ENCODE measurements around the gene GOLGA6L2. TPM values are rescaled to one million over a fixed set of nuclear protein-coding genes. Genes with fewer than 3 reads are reported as not detected.
A peak's percentile ranks its signal among the peaks of the same experiment; 100 is the strongest.
"Not testable (repeated sequence)": the region's sequence is repeated elsewhere in the genome, so short reads cannot be mapped to it uniquely, and the experiment has no call there.

Gene GOLGA6L2
- total and polyA plus RNA-seq, 8 donors, result not detected

DNA sequence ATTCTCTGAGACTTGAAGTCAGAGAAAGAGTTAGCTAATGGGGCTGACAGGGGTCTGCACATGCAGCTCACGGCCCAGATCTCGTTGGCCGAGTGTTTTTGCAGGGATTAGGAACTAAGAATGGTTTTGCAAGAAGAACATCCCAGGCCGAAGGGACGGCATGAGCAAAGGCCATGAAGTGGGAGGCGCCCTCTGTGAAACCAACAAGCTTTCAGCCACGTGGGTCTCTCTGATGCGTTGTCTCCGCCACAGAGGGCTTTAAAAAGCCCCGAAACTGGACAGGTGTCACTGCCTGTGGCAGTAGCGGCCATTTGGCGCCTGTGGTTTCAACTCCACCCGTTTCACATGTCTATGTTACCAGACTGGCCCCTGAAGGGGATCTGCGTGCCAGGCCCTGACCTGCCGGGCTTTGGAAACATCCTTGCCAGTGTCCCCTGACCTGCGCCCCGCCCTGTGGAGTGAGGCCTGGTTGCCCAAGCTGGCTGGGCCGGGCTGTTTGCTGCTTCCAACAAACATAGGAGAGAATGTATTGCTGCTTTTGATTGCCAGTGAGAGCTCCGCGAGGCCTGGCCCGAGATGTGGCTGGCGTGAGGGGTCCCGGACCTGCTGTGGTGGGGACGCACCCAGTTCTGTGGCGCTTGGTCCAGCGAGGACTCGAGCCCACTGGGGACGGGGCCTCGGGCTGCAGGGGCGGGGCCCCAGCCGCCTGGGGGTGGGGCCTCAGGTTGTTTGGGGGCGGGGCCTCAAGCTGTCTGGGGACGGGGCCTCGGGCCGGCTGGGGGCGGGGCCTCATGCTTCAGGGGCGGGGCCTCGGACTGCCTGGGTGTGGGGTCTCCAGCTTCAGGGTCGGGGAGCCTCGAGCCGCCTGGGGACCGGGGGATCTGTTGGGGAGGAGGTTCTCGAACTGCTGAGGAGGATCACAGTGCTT is 30.4 kb downstream of the GOLGA6L2 start:
- no peaks in the 10 kb centered on the region for H3K9me3 ChIP-seq
- intact Hi-C loops (cut with DNase I), result no loop called here
- no peak for ATAC-seq

DNA sequence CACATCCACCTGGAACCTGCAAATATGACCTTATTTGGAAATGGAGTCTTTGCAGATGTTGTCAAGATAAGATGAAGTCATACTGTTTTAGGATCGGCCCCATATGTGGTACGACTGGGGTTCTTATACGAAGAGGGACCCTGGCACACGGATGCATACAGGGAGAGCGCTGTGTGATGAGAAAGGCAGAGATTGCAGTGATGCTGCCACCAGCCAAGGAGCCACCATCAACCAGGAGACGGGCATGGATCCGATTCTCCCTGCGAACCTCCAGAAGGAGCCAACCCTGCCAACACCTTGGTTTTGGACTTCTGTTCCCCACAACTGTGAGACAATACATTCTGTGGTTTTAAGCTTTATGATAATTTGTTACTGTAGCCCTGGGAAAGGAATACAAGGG is 31.2 kb downstream of the GOLGA6L2 start:
- H3K4me1 ChIP-seq; intact Hi-C loops (cut with DNase I); DNase-seq; ATAC-seq; H3K36me3 ChIP-seq; H3K27ac ChIP-seq; H3K27me3 ChIP-seq; H3K4me3 ChIP-seq; H3K9me3 ChIP-seq: not testable (repeated sequence)

More for the DNA sequence above, 30.4 kb downstream of the GOLGA6L2 start:
- Histone ChIP-seq H3K36me3 (no peaks in the 10 kb centered on the region), H3K27me3 (no peaks in the 10 kb centered on the region), H3K4me3 (no peak overlapping the region), H3K27ac (no peak overlapping the region), H3K4me1 (no peaks in the 10 kb centered on the region)
- DNase-seq, result no peak
- TF ChIP-seq, protein P1, sequence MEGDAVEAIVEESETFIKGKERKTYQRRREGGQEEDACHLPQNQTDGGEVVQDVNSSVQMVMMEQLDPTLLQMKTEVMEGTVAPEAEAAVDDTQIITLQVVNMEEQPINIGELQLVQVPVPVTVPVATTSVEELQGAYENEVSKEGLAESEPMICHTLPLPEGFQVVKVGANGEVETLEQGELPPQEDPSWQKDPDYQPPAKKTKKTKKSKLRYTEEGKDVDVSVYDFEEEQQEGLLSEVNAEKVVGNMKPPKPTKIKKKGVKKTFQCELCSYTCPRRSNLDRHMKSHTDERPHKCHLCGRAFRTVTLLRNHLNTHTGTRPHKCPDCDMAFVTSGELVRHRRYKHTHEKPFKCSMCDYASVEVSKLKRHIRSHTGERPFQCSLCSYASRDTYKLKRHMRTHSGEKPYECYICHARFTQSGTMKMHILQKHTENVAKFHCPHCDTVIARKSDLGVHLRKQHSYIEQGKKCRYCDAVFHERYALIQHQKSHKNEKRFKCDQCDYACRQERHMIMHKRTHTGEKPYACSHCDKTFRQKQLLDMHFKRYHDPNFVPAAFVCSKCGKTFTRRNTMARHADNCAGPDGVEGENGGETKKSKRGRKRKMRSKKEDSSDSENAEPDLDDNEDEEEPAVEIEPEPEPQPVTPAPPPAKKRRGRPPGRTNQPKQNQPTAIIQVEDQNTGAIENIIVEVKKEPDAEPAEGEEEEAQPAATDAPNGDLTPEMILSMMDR (IDR thresholded peaks at IDR 0.05), result no peak

DNA sequence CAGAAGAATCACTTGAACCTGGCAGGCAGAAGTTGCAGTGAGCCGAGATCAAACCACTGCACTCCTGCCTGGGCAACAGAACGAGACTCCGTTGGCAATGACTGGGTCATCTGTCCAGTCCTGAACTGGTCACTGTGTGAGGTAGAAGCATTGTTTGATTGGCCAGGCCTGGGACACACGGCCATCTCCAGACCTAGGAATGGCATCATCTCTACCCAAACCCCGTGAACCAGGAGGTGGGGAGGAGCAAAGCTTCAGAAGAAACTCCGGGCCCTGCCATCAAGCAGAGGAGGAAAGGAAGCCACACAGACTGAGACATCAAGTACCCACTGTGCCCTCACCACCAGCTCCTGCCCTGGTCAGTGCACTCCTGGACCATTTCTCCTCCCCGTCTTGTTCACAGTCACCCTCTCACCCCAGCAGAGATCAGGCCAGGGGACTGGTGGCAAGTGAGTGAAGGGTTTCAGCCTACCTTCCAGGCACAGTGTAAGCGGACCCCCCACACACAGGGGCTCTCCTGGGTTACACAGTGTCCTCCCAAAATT is 31.6 kb downstream of the GOLGA6L2 start:
- Histone ChIP-seq H3K9me3 (no peaks in the 10 kb centered on the region), H3K4me3 (no peak overlapping the region), H3K4me1 (no peaks in the 10 kb centered on the region), H3K36me3 (no peaks in the 10 kb centered on the region), H3K27me3 (no peaks in the 10 kb centered on the region), H3K27ac (no peak overlapping the region)
- DNase-seq, result no peak
- TF ChIP-seq, protein P1 (IDR thresholded peaks at IDR 0.05), result no peak
- ATAC-seq, result no peak
- intact Hi-C loops (cut with DNase I), result no loop called here

DNA sequence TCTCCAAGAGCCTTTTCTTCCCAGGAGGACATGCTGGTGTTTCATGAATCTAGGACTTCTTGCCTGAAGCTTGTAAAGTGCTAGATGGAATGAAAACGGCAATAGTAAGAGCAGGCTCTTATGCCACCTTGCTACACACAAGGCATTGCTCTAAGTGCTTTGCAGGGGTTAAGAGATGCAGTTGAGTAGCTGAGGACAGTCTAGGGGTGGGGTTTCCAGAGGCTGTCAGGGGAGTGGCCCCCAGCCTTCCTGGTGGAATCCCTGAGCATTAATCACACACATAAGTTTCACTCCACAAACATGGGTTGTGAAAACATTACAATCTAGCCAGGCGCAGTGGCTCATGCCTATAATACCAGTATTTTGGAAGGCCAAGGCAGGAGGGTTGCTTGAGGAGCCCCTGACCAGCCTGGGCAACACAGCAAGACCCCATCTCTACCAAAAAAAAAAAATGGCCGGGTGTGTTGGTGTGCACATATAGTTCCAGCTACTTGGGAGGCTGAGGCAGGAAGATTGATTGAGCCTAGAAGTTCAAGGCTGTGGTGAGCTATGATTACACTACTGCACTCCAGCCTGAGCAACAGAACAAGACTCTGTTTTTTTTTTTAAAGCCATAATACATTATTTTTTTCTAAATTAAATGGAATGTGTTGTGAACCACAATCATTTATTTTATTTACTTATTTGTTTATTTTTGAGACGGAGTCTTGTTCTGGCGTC is 34.0 kb downstream of the GOLGA6L2 start:
- not testable (repeated sequence) for H3K4me3 ChIP-seq, ATAC-seq

DNA sequence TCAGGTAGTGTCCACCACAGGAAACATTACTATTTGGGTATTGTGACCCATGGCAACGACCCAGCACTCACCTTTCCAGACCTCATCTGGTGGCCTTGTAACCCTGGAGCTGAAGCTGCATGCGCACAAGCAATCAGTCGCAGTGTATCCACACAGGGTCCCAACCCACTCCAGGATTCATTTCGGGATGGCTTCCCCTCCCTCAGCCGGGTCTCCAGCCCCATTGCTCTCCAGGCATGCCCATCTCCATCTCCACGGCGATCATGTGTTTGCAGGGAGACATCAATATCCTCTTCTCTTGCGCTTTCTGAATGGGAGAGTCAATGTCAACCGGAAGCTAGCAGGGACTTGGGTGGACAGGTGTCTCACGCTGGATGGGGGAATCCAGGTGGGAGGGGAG is 35.2 kb downstream of the GOLGA6L2 start:
- intact Hi-C loops (cut with DNase I), result no loop called here
- Histone ChIP-seq H3K27ac (no peak overlapping the region), H3K27me3 (no peaks in the 10 kb centered on the region), H3K36me3 (no peaks in the 10 kb centered on the region), H3K4me3 (no peak overlapping the region), H3K9me3 (no peaks in the 10 kb centered on the region), H3K4me1 (no peaks in the 10 kb centered on the region)
- ATAC-seq (no peak), DNase-seq (no peak)
- TF ChIP-seq, protein P1 (IDR thresholded peaks at IDR 0.05), result no peak

More for the DNA sequence above, 34.0 kb downstream of the GOLGA6L2 start:
- H3K27ac ChIP-seq; DNase-seq; intact Hi-C loops (cut with DNase I); H3K9me3 ChIP-seq; H3K36me3 ChIP-seq; H3K4me1 ChIP-seq; H3K27me3 ChIP-seq: not testable (repeated sequence)

DNA sequence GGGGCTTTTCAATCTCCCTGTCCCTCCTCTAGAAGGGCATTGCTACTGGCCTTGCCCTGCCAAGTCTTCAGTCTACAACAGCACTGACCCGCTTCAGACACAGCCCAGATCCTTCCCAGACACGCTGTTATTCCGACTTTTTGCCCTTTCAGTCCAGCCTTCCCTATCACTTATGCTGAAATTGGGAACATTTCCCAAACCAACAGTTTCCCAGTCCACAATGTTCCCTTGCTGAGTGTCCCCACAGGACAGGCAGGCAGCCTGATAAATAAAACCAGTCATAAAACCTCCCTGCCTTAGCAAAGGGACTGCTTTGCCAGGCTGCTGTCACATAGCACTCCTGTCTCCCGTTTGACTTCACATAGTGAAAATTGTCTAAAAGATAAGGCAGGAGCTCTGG is 43.5 kb downstream of the GOLGA6L2 start:
- ATAC-seq, result peak; percentile 34
- intact Hi-C loops (cut with DNase I), result no loop called here

More for the DNA sequence above, 43.5 kb downstream of the GOLGA6L2 start:
- TF ChIP-seq, protein P1 (IDR thresholded peaks at IDR 0.05), result no peak
- peak in 2 of 4 donors; percentile 54 to 72 for DNase-seq
- H3K36me3 ChIP-seq, result no peaks in the 10 kb centered on the region
- peaks cover 0 to 2% of the 10 kb centered on the region in 2 donors for H3K9me3 ChIP-seq
- H3K27ac ChIP-seq, result no peak overlapping the region
- no peak overlapping the region for H3K4me3 ChIP-seq
- no peaks in the 10 kb centered on the region for H3K4me1 ChIP-seq
- H3K27me3 ChIP-seq, result no peaks in the 10 kb centered on the region

Data from left lung (tissue), 10 donors.